ENCODE measurements around the gene COL6A2. TPM values are rescaled to one million over a fixed set of nuclear protein-coding genes. Genes with fewer than 3 reads are reported as not detected.

Gene COL6A2
- polyA plus RNA-seq, 2 donors = 120 to 161 TPM

DNA sequence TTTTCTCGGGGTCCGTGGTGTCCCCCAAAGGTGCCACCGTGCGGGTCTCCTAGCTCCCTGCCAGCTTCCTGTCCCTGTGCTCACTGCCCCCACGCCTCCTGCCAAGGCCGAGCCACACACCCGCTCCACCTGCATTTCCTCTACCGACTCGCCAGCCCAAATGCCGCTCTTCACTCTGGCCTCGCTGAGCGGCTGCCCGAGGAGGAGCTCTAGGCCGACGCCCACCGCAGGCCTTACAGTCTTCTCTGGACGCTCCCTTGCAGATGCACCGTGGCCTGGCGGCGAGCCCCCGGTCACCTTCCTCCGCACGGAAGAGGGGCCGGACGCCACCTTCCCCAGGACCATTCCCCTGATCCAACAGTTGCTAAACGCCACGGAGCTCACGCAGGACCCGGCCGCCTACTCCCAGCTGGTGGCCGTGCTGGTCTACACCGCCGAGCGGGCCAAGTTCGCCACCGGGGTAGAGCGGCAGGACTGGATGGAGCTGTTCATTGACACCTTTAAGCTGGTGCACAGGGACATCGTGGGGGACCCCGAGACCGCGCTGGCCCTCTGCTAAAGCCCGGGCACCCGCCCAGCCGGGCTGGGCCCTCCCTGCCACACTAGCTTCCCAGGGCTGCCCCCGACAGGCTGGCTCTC lies 31.1 kb downstream of the COL6A2 start:
- no peaks in the 10 kb centered on the region for H3K9me3 ChIP-seq (ENCODE audit: control insufficient read depth in 2 of 2, insufficient read depth in 1 of 2, low read depth in 1 of 2, low read length in 1 of 2)
- H3K4me1 ChIP-seq (ENCODE audit: control insufficient read depth in 2 of 2, insufficient read depth in 2 of 2, low read length in 1 of 2) = peaks cover 0 to 4% of the 10 kb centered on the region in 2 donors
- WGBS, 2 donors = 88 to 89% methylated on average over 41 to 45 of the region's 45 CpGs
- H3K36me3 ChIP-seq (ENCODE audit: control insufficient read depth in 2 of 2, insufficient read depth in 2 of 2, low read length in 1 of 2) = peaks cover 0 to 11% of the 10 kb centered on the region in 2 donors
- H3K27me3 ChIP-seq (ENCODE audit: control insufficient read depth in 1 of 2, insufficient read depth in 2 of 2, low read length in 2 of 2) = no peaks in the 10 kb centered on the region
- H3K27ac ChIP-seq (ENCODE audit: low read depth in 2 of 2, low read length in 1 of 2) = no peak overlapping the region
- H3K4me3 ChIP-seq (ENCODE audit: low read depth in 1 of 2, low read length in 2 of 2) = no peak overlapping the region

DNA sequence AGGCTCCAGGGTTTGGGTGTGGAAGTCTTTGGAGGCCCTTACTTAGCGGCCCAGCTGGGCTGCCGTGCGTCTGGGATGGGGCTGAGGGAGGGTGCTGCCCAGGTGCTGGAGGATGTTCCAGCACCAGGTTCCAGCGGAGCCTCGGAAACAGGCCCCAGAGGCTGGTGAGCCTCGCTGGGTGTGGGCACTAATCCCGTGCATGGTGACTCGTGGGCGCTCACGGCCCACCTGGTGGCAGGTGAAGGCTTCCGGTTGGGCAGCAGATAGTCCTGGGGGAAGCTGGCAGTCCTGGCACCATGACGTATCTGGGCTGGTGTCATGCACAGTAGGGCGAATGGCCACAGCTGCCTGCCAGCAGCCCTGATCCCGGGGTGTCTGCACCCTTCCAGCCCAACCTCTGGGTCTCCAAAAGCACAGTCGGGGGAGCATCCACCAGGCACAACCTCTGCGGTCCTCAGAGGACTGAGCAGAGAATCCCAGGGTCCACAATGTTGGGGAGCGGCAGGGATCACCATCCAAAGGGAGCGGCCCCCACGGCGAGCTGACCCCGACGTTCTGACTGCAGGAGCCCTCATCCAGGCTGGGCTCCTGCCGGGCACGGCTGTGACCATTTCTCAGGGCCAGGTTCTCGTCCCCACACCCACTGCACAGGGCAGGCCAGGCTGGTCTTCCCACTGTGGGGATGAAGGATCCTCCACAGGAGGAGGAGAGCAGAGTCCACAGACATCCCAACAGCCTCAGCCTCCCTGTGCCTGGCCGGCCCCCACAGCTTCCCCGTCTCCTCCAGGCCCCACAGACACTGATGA lies 32.1 kb downstream of the COL6A2 start:
- Histone ChIP-seq H3K27me3 (ENCODE audit: control insufficient read depth in 1 of 2, insufficient read depth in 2 of 2, low read length in 2 of 2) (no peaks in the 10 kb centered on the region), H3K36me3 (ENCODE audit: control insufficient read depth in 2 of 2, insufficient read depth in 2 of 2, low read length in 1 of 2) (peaks cover 0 to 6% of the 10 kb centered on the region in 2 donors), H3K9me3 (ENCODE audit: control insufficient read depth in 2 of 2, insufficient read depth in 1 of 2, low read depth in 1 of 2, low read length in 1 of 2) (no peaks in the 10 kb centered on the region), H3K27ac (ENCODE audit: low read depth in 2 of 2, low read length in 1 of 2) (no peak overlapping the region), H3K4me1 (ENCODE audit: control insufficient read depth in 2 of 2, insufficient read depth in 2 of 2, low read length in 1 of 2) (peaks cover 0 to 4% of the 10 kb centered on the region in 2 donors), H3K4me3 (ENCODE audit: low read depth in 1 of 2, low read length in 2 of 2) (no peak overlapping the region)
- 72 to 74% methylated on average over 27 of the region's 27 CpGs for WGBS, 2 donors

GRCh38 chr21:46130831-46131587 lies 33.1 kb downstream of the COL6A2 start:
- Histone ChIP-seq H3K27ac (ENCODE audit: low read depth in 2 of 2, low read length in 1 of 2) (no peak overlapping the region), H3K4me3 (ENCODE audit: low read depth in 1 of 2, low read length in 2 of 2) (no peak overlapping the region), H3K27me3 (ENCODE audit: control insufficient read depth in 1 of 2, insufficient read depth in 2 of 2, low read length in 2 of 2) (no peaks in the 10 kb centered on the region), H3K9me3 (ENCODE audit: control insufficient read depth in 2 of 2, insufficient read depth in 1 of 2, low read depth in 1 of 2, low read length in 1 of 2) (no peaks in the 10 kb centered on the region), H3K36me3 (ENCODE audit: control insufficient read depth in 2 of 2, insufficient read depth in 2 of 2, low read length in 1 of 2) (peaks cover 0 to 1% of the 10 kb centered on the region in 2 donors), H3K4me1 (ENCODE audit: control insufficient read depth in 2 of 2, insufficient read depth in 2 of 2, low read length in 1 of 2) (peaks cover 0 to 4% of the 10 kb centered on the region in 2 donors)
- 56 to 57% methylated on average over 22 of the region's 22 CpGs for WGBS, 2 donors

DNA sequence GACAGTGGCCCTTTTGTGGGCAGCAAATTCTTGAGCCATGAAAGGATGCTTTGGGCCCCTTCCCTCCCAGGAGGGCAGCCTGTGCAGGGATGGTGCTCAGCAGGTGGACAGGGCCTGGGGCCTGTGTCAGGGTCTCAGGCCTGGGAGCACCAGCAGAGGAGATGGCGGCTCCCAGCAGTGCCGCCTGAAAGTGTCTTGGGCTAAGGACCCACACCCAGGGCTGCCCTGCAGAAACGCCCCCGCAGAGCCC lies 33.6 kb downstream of the COL6A2 start:
- no peaks in the 10 kb centered on the region for H3K27me3 ChIP-seq (ENCODE audit: control insufficient read depth in 1 of 2, insufficient read depth in 2 of 2, low read length in 2 of 2)
- WGBS, 2 donors = 75 to 89% methylated on average over 4 of the region's 4 CpGs
- H3K4me1 ChIP-seq (ENCODE audit: control insufficient read depth in 2 of 2, insufficient read depth in 2 of 2, low read length in 1 of 2) = peaks cover 0 to 4% of the 10 kb centered on the region in 2 donors
- no peak overlapping the region for H3K27ac ChIP-seq (ENCODE audit: low read depth in 2 of 2, low read length in 1 of 2)
- H3K4me3 ChIP-seq (ENCODE audit: low read depth in 1 of 2, low read length in 2 of 2) = no peak overlapping the region
- H3K36me3 ChIP-seq (ENCODE audit: control insufficient read depth in 2 of 2, insufficient read depth in 2 of 2, low read length in 1 of 2) = no peaks in the 10 kb centered on the region
- H3K9me3 ChIP-seq (ENCODE audit: control insufficient read depth in 2 of 2, insufficient read depth in 1 of 2, low read depth in 1 of 2, low read length in 1 of 2) = no peaks in the 10 kb centered on the region

DNA sequence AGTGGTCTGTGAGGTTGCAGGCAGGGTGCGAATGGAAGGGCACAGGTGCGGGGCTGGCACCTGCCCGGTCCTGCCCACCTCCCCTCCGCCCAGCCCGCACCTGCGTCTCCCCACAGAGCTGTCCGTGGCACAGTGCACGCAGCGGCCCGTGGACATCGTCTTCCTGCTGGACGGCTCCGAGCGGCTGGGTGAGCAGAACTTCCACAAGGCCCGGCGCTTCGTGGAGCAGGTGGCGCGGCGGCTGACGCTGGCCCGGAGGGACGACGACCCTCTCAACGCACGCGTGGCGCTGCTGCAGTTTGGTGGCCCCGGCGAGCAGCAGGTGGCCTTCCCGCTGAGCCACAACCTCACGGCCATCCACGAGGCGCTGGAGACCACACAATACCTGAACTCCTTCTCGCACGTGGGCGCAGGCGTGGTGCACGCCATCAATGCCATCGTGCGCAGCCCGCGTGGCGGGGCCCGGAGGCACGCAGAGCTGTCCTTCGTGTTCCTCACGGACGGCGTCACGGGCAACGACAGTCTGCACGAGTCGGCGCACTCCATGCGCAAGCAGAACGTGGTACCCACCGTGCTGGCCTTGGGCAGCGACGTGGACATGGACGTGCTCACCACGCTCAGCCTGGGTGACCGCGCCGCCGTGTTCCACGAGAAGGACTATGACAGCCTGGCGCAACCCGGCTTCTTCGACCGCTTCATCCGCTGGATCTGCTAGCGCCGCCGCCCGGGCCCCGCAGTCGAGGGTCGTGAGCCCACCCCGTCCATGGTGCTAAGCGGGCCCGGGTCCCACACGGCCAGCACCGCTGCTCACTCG lies 34.1 kb downstream of the COL6A2 start:
- WGBS, 2 donors = 94 to 95% methylated on average over 85 of the region's 85 CpGs
- Histone ChIP-seq H3K4me1 (ENCODE audit: control insufficient read depth in 2 of 2, insufficient read depth in 2 of 2, low read length in 1 of 2) (peaks cover 0 to 4% of the 10 kb centered on the region in 2 donors), H3K4me3 (ENCODE audit: low read depth in 1 of 2, low read length in 2 of 2) (no peak overlapping the region), H3K36me3 (ENCODE audit: control insufficient read depth in 2 of 2, insufficient read depth in 2 of 2, low read length in 1 of 2) (no peaks in the 10 kb centered on the region), H3K27me3 (ENCODE audit: control insufficient read depth in 1 of 2, insufficient read depth in 2 of 2, low read length in 2 of 2) (no peaks in the 10 kb centered on the region), H3K27ac (ENCODE audit: low read depth in 2 of 2, low read length in 1 of 2) (no peak overlapping the region), H3K9me3 (ENCODE audit: control insufficient read depth in 2 of 2, insufficient read depth in 1 of 2, low read depth in 1 of 2, low read length in 1 of 2) (no peaks in the 10 kb centered on the region)

GRCh38 chr21:46135782-46136395 lies 38.0 kb downstream of the COL6A2 start:
- H3K9me3 ChIP-seq (ENCODE audit: control insufficient read depth in 2 of 2, insufficient read depth in 1 of 2, low read depth in 1 of 2, low read length in 1 of 2) = no peaks in the 10 kb centered on the region
- peaks cover 0 to 4% of the 10 kb centered on the region in 2 donors for H3K4me1 ChIP-seq (ENCODE audit: control insufficient read depth in 2 of 2, insufficient read depth in 2 of 2, low read length in 1 of 2)
- no peak overlapping the region for H3K4me3 ChIP-seq (ENCODE audit: low read depth in 1 of 2, low read length in 2 of 2)
- H3K27me3 ChIP-seq (ENCODE audit: control insufficient read depth in 1 of 2, insufficient read depth in 2 of 2, low read length in 2 of 2) = no peaks in the 10 kb centered on the region
- no peak overlapping the region for H3K27ac ChIP-seq (ENCODE audit: low read depth in 2 of 2, low read length in 1 of 2)
- WGBS, 2 donors = 56 to 63% methylated on average over 4 to 7 of the region's 7 CpGs
- H3K36me3 ChIP-seq (ENCODE audit: control insufficient read depth in 2 of 2, insufficient read depth in 2 of 2, low read length in 1 of 2) = no peaks in the 10 kb centered on the region

GRCh38 chr21:46136739-46137349 lies 38.9 kb downstream of the COL6A2 start:
- H3K4me1 ChIP-seq (ENCODE audit: control insufficient read depth in 2 of 2, insufficient read depth in 2 of 2, low read length in 1 of 2) = peaks cover 0 to 4% of the 10 kb centered on the region in 2 donors
- H3K36me3 ChIP-seq (ENCODE audit: control insufficient read depth in 2 of 2, insufficient read depth in 2 of 2, low read length in 1 of 2) = no peaks in the 10 kb centered on the region
- H3K9me3 ChIP-seq (ENCODE audit: control insufficient read depth in 2 of 2, insufficient read depth in 1 of 2, low read depth in 1 of 2, low read length in 1 of 2) = no peaks in the 10 kb centered on the region
- WGBS, 2 donors = 69 to 76% methylated on average over 22 of the region's 22 CpGs
- H3K4me3 ChIP-seq (ENCODE audit: low read depth in 1 of 2, low read length in 2 of 2) = no peak overlapping the region
- no peak overlapping the region for H3K27ac ChIP-seq (ENCODE audit: low read depth in 2 of 2, low read length in 1 of 2)
- no peaks in the 10 kb centered on the region for H3K27me3 ChIP-seq (ENCODE audit: control insufficient read depth in 1 of 2, insufficient read depth in 2 of 2, low read length in 2 of 2)

GRCh38 chr21:46137908-46138307 lies 40.0 kb downstream of the COL6A2 start:
- no peaks in the 10 kb centered on the region for H3K9me3 ChIP-seq (ENCODE audit: control insufficient read depth in 2 of 2, insufficient read depth in 1 of 2, low read depth in 1 of 2, low read length in 1 of 2)
- H3K4me3 ChIP-seq (ENCODE audit: low read depth in 1 of 2, low read length in 2 of 2) = no peak overlapping the region
- H3K27me3 ChIP-seq (ENCODE audit: control insufficient read depth in 1 of 2, insufficient read depth in 2 of 2, low read length in 2 of 2) = no peaks in the 10 kb centered on the region
- no peak overlapping the region for H3K27ac ChIP-seq (ENCODE audit: low read depth in 2 of 2, low read length in 1 of 2)
- H3K4me1 ChIP-seq (ENCODE audit: control insufficient read depth in 2 of 2, insufficient read depth in 2 of 2, low read length in 1 of 2) = no peaks in the 10 kb centered on the region
- H3K36me3 ChIP-seq (ENCODE audit: control insufficient read depth in 2 of 2, insufficient read depth in 2 of 2, low read length in 1 of 2) = no peaks in the 10 kb centered on the region
- 72 to 77% methylated on average over 7 of the region's 7 CpGs for WGBS, 2 donors
